Stimulated activated CD8-positive, alpha-beta memory T cell treated with anti-CD3 and anti-CD28 coated beads, Interleukin-7, amount 100 ng/mL, for 24 hours (primary cell): ENCODE results near the gene RAB24.
"Not testable (repeated sequence)": the region's sequence is repeated elsewhere in the genome, so short reads cannot be mapped to it uniquely, and the experiment has no call there.

Source experiments
- DNase-seq: peaks from one replicate; pipeline ENCODE4 v3.0.0-alpha.2; 2020; ENCODE audit warnings: low read depth

RAB24 gene

DNA sequence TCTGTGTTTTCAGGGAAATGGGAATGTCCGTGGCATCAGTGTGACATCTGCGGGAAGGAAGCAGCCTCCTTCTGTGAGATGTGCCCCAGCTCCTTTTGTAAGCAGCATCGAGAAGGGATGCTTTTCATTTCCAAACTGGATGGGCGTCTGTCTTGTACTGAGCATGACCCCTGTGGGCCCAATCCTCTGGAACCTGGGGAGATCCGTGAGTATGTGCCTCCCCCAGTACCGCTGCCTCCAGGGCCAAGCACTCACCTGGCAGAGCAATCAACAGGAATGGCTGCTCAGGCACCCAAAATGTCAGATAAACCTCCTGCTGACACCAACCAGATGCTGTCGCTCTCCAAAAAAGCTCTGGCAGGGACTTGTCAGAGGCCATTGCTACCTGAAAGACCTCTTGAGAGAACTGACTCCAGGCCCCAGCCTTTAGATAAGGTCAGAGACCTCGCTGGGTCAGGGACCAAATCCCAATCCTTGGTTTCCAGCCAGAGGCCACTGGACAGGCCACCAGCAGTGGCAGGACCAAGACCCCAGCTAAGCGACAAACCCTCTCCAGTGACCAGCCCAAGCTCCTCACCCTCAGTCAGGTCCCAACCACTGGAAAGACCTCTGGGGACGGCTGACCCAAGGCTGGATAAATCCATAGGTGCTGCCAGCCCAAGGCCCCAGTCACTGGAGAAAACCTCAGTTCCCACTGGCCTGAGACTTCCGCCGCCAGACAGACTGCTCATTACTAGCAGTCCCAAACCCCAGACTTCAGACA, 9.5 kb downstream of the RAB24 start:
- DNase-seq = no peak

DNA sequence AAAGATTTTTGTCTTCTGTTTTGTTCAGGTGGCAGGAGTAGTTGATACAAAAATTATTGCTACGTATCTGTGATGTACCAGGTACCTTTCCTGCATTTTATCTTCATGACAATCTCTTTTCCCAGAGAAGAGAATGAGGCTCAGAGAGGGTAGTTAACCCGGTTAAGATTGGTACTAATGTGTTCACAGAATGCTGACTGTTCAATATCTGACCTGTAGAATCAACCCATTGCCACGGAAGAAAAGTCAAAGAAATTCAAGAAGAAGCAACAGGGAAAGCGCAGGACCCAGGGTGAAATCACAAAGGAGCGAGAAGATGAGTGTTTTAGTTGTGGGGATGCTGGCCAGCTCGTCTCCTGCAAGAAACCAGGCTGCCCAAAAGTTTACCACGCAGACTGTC, 11.8 kb downstream of the RAB24 start:
- DNase-seq = no peak

DNA sequence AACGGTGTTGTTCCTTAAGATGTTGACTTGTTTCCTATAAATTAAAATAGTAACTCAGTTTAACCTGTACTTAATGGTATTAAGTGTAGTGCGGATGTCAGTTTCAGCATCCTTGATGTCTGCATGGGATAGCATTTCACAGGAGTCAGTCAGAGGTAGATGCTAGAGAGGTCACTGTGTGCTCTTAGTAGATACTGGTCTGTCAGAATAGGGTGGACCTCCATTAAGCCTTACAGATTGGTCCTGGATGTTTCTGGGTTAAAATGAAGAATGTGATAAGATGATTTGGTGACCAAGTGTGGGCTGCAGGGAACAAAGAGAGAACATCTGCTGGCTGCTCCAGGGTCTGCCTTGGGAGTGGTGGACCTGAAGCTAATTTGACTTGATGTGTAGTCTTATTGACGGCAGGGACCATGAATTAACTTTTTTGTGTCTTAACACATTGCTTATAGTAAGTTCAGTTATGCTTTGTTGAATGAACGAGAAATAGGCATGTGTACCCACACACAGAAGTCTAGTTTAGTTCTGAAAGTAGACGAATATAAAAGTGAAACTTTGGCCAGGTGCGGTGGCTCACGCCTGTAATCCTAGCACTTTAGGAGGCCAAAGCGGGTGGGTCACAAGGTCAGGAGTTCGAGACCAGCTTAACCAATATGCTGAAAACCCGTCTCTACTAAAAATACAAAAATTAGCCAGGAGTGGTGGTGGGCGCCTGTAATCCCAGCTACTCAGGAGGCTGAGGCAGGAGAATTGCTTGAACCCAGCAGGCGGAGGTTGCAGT, 12.5 kb downstream of the RAB24 start:
- DNase-seq = no peak

DNA sequence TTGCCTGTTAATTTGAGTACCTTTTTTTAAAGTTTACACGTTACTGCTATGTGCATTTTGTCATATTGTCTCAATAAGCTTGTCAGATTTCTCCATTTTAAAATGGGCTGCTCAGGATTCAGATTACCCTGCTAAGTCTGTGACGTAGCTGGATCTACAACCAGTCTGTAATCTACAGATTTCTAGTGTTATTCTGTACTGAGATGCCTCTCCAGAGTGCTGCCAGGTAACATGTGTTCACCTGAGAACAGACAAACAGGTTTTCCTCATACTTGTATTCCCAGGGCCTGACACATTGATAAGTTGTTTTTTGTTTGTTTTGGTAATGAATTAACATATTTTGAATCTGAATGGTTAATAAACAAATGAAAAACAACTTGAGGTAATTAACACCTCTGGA, 15.3 kb downstream of the RAB24 start:
- DNase-seq = no peak

DNA sequence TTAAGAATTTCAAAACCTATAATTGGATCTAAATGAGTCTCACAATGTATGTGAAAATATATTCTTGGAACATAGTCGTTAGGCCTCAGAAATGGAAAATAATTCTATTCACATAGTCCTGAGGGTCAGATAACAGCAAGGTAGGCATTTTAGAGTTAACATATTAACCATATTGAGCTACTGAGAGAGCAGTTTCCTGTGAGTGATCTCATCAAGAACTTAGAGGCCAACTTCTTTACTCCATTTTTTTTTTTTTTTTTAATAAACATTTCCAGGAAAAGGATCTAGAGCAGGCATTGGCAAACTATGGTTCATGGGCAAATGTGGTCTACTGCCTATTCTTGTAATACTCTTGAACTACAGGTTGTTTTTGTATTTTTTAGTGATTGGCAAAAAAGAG, 26.6 kb downstream of the RAB24 start:
- no peak for DNase-seq

DNA sequence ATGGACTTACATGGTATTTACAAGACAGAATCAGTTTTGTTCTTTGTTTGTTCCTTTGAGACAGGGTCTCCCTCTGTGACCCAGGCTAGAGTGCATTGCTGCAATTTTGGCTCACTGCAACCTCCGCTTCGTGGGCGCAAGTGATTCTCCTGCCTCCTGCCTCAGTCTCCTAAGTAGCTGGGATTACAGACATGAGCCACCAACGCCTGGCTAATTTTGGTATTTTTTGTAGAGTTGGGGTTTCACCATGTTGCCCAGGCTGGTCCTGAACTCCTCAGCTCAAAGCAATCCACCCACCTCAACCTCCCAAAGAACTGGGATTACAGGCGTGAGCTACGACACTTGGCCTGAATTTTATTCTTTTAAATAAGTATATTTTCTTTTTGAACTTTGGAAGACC, 27.6 kb downstream of the RAB24 start:
- no peak for DNase-seq

DNA sequence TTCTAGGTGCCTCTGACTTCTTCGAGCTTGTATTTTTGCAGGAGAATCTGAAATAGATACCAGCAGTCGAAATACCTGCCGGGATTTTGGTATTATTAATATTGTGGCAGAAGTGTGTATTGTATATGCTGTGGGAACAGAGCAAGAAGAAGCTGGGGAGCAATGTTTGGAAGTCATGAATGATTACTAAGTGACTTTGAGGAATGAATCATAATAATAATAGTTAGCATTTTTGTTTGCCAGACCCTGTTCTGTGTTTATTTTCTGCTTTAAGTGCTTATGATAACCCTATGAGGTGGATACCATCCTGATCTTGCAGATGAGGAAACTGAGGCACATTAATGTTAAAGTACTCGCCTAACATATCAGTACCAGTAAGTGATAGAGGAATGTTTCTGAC, 32.4 kb downstream of the RAB24 start:
- DNase-seq = no peak

DNA sequence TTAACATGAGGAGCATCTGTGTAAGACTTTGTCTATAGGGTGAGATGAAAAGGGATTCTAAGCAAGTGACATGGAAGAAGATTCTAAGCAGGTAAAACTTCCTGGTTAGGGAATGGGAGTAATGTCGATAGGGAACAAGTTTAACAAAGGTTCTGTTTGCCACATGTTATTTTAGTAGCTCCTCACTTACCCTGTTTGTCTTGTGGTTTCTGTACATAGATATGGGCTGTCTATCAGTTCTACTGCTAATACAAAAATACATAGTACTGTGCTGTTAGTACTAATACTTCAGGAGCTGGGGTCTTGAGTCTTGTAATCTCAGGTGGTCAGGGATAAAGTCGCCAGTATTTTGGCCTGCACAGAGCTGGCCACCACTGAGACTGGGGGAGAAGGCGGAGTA, 32.9 kb downstream of the RAB24 start:
- DNase-seq = no peak

DNA sequence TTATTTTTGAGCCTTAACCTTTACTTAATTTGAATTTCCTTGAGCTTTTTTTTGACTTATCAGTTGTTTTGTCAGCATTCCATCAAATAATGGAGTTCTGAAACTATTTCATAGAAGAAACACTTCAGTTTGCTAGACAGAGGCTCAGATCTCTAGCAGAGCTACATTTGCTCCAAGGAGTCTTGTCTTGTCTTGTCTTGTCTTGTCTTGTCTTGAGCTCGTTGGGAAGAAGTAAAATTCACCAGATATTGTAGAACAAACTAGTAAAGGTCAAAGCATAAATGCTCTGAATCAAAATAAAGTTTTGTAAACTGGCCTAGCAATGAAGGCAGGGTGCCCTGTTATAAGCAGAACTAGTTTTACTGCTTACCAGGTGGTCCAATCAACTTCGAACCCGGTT, 33.5 kb downstream of the RAB24 start:
- DNase-seq = no peak

DNA sequence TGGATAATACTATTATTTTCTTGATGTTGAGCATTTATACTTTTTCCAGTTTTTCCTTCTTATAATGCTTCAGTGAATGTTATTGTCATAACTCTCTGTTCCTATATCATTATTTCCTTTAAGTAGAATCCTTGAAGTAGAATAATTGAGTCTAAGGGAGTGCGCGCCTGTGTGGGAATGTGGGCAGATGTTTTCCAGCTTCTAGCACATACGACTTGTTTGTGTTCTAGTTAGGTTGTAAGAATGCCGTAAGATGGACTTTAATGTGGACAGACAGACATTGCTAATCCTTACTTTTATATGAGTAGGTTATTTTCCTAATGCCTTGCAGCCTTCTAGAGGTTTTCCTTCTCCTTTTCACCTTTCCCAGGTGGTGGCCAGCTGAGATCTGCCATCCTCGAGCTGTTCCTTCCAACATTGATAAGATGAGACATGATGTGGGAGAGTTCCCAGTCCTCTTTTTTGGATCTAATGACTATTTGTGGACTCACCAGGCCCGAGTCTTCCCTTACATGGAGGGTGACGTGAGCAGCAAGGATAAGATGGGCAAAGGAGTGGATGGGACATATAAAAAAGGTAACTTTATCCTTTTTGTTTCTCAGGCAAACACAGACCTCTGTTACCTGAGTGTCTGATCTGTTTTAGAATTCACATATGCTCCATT, 34.2 kb downstream of the RAB24 start:
- DNase-seq = no peak

DNA sequence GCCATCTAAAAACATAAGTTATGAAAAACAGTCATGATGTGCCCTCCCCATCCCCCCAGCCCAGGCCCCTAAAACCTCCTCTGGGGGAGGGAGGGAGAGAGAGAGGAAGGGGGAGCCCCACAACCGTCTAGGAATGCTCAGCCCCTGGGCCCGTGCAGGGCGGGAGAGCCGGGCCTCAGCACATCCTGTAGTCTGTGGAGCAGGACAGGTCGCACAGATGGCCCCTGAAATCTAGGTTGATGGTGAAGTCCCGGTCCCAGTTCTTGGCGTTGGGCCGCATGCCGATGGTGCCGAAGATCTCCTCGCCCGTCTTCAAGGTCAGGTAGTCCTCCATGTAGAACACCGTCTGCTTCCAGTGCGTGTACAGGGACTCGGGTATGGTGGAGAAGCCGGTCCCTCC, 38.1 kb downstream of the RAB24 start:
- DNase-seq = no peak

DNA sequence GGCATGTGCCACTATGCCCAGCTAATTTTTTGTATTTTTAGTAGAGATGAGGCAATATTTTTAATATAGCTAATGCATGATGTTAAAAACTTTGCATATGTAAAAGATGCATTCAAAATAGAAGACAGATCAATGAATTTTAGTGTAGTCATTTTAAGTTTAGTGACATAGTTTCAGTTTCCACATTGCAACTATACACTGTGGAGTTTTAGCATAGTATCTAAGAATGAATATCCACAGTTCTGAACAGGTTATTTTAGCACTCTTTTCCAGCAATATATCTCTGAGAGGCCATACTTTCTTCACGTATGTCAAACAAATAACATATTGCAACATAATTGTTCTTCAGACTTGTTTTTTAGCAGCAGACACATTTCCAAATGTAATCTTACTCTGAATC, 39.3 kb downstream of the RAB24 start:
- DNase-seq = no peak

DNA sequence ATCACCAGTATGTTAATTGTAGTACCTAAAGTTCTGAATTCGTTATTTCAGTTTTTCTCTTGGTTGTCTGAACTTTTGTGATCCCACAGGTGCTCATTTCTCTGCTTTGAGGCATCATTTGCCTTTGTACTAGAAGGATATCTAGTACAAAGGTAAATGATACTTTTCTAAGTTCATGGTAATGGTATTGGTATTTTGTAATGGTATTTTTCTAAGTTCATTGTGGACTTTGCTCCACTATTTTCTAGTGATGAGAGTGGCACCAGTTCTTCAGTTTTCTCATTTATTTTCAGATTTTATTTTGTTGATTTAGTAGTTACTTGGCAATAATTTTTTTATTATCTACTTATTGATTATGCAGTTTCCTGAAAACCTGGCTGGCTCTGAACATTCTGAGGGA, 42.0 kb downstream of the RAB24 start:
- no peak for DNase-seq

DNA sequence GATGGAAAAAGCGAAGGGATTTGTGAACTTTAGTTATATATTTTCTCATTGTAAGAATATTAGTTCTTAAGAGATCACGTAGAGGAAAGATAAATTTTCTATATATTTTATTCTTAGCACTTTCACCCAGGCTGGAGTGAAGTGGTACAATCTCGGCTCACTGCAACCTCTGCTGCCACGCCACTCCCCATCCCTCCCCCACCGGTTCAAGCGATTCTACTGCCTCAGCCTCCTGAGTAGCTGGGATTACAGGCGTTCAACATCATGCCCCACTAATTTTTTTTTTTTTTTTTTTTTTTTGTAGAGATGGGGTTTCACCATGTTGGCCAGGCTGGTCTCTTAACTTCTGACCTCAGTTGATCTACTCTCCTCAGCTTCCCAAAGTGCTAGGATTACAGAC, 42.6 kb downstream of the RAB24 start:
- no peak for DNase-seq

DNA sequence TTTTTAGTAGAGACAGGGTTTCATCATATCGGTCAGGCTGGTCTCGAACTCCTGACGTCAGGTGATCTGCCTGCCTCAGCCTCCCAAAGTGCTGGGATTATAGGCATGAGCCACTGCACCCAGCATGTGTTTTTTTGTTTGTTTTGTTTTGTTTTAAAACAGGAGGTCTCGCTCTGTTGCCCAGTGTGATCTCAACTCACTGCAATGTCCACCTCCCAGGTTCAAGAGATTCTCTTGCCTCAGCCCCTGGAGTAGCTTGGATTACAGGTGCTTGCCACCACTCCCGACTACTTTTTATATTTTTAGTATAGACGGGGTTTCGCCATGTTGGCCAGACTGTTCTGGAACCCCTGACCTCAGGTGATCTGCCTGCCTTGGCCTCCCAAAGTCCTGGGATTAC, 44.8 kb downstream of the RAB24 start:
- not testable (repeated sequence) for DNase-seq

DNA sequence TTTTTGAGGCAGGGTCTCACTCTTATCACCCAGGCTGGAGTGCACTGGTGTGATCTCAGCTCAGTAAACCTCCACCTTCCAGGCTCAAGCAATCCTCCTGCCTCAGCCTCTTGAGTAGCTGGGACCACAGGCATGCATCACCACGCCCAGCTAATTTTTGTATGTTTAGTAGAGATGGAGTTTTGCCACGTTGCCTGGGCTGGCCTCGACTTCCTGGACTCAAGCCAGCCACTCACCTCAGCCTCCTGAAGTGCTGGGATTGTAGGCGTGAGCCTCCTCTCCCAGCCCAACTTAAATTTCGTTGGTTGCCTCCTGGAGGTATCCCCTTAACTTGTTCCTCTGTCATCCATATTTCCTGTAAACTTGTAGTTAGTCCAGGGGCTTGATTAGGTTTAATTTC, 47.2 kb downstream of the RAB24 start:
- DNase-seq = no peak

DNA sequence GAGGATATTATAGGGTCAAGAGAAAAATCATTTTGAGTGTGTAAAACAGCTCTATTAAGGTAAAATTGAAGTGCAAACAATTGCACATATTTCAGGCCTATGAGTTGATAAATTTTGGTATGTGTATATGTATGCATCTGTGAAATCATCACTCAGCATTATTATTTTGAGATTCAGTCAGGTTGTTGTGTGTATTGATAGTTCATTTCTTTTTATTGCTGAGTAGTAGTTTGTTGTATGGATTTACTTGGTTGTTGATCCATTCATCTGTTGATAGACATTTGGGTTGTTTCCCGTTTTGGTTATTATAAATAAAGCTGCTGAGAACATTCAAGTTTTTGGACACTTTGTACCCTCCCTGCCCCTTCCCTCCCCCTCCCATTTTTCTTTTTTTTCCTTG, 50.3 kb downstream of the RAB24 start:
- no peak for DNase-seq
